Bronchial epithelial cell (primary cell): Measurements from ENCODE around the gene TSSK1B. TPM values are rescaled to one million over a fixed set of nuclear protein-coding genes. Genes with fewer than 3 reads are reported as not detected.

Source experiments
- DNase-seq: peaks from one replicate; pipeline ENCODE4 v3.0.0-alpha.2; 2010; ENCODE audit warnings: low read depth
- FAIRE-seq: peaks from 2 replicates; lab custom pipeline; 2011; peaks lifted over from hg19 to GRCh38; lab: Jason Lieb, UNC
- H3K27me3 ChIP-seq: 2 replicates; pipeline ENCODE4 v1.5.1; 2011; ENCODE audit warnings: low read length; ENCODE audit not compliant: control insufficient read depth, insufficient read depth
- H3K36me3 ChIP-seq: 2 replicates; pipeline ENCODE4 v1.5.1; 2011; ENCODE audit warnings: low read length; ENCODE audit not compliant: control insufficient read depth, insufficient read depth
- H3K4me3 ChIP-seq: 2 replicates; pipeline ENCODE4 v1.5.1; 2011; ENCODE audit warnings: mild to moderate bottlenecking, low read depth, low read length, control low read depth
- CTCF ChIP-seq: IDR thresholded peaks from 2 replicates; pipeline ENCODE4 v1.5.1; 2011; ENCODE audit warnings: mild to moderate bottlenecking, moderate library complexity, low read length, control low read depth, inconsistent platforms; ENCODE audit not compliant: insufficient read depth, severe bottlenecking
- total RNA-seq: library from RNA; depleted of rRNA; stranded (reverse); fragments of >200 nt; gene quantifications from 2 replicates; pipeline ENCODE4 v1.2.1, GENCODE V29; 2014

TSSK1B gene
- total RNA-seq, 1 donor from 2014 or later = 0.26 TPM

GRCh38 chr5:113397046-113397445, 37.7 kb downstream of the TSSK1B start:
- FAIRE-seq = no peak
- peak; percentile 60 for DNase-seq
- H3K27me3 ChIP-seq = no peaks in the 10 kb centered on the region
- no peak overlapping the region for H3K4me3 ChIP-seq
- no peaks in the 10 kb centered on the region for H3K36me3 ChIP-seq
- TF ChIP-seq CTCF = no peak

- no peaks in the 10 kb centered on the region for H3K36me3 ChIP-seq
- H3K27me3 ChIP-seq = no peaks in the 10 kb centered on the region
- TF ChIP-seq CTCF = no peak
- FAIRE-seq (no peak), DNase-seq (no peak)
- no peak overlapping the region for H3K4me3 ChIP-seq
Measured at GRCh38 chr5:113394658-113395057, 40.1 kb downstream of the TSSK1B start.

GRCh38 chr5:113390224-113390623, 44.6 kb downstream of the TSSK1B start:
- DNase-seq (no peak), FAIRE-seq (no peak)
- TF ChIP-seq CTCF = no peak
- Histone ChIP-seq H3K27me3 (no peaks in the 10 kb centered on the region), H3K36me3 (no peaks in the 10 kb centered on the region), H3K4me3 (no peak overlapping the region)

GRCh38 chr5:113389116-113389515, 45.7 kb downstream of the TSSK1B start:
- no peaks in the 10 kb centered on the region for H3K27me3 ChIP-seq
- DNase-seq (no peak), FAIRE-seq (no peak)
- peaks cover 3% of the 10 kb centered on the region for H3K36me3 ChIP-seq
- H3K4me3 ChIP-seq = no peak overlapping the region
- TF ChIP-seq CTCF = no peak

GRCh38 chr5:113387844-113388243, 46.9 kb downstream of the TSSK1B start:
- Histone ChIP-seq H3K27me3 (no peaks in the 10 kb centered on the region), H3K4me3 (no peak overlapping the region), H3K36me3 (peaks cover 3% of the 10 kb centered on the region)
- FAIRE-seq = no peak
- DNase-seq = no peak
- no peak for TF ChIP-seq CTCF

- FAIRE-seq = no peak
- H3K36me3 ChIP-seq = peaks cover 3% of the 10 kb centered on the region
- no peak for DNase-seq
- no peaks in the 10 kb centered on the region for H3K27me3 ChIP-seq
- H3K4me3 ChIP-seq = no peak overlapping the region
- no peak for TF ChIP-seq CTCF
Measured at GRCh38 chr5:113384782-113385285, 50.0 kb downstream of the TSSK1B start.
